HG03064 (cell line): Measurements from ENCODE around the gene LIAS.
"Not testable (repeated sequence)": the region's sequence is repeated elsewhere in the genome, so short reads cannot be mapped to it uniquely, and the experiment has no call there.

ENCODE experiments used
- ATAC-seq: cut with Tn5 transposase; IDR thresholded peaks from one replicate; pipeline ENCODE4 v1.9.1; 2021; ENCODE audit warnings: low read depth; ENCODE audit not compliant: unreplicated experiment

The LIAS gene

GRCh38 chr4:39458505-39459300, at the start of gene LIAS, which contains the start of gene RPL9:
Gene LIAS (plus strand): TSS chr4:39459056. CDS start chr4:39459118, 62 bp downstream.
Gene RPL9 (minus strand): TSS chr4:39458922. CDS start chr4:39458439, 483 bp downstream.
- ATAC-seq = peak; percentile 81

- no peak for ATAC-seq
Measured at GRCh38 chr4:39410415-39410814, 48.4 kb upstream of the LIAS start.

- not testable (repeated sequence) for ATAC-seq
Measured at GRCh38 chr4:39411561-39411960, 47.3 kb upstream of the LIAS start.

GRCh38 chr4:39415678-39416283, 43.1 kb upstream of the LIAS start:
- ATAC-seq = no peak

GRCh38 chr4:39422247-39422646, 36.6 kb upstream of the LIAS start:
- no peak for ATAC-seq

GRCh38 chr4:39425297-39425696, 33.6 kb upstream of the LIAS start:
- not testable (repeated sequence) for ATAC-seq

GRCh38 chr4:39426728-39427127, 32.1 kb upstream of the LIAS start:
- no peak for ATAC-seq

GRCh38 chr4:39427520-39428114, 31.2 kb upstream of the LIAS start:
- no peak for ATAC-seq

GRCh38 chr4:39429476-39430334, 29.2 kb upstream of the LIAS start:
- ATAC-seq = no peak

- ATAC-seq = no peak
Measured at GRCh38 chr4:39433878-39434492, 24.9 kb upstream of the LIAS start.

- ATAC-seq = no peak
Measured at GRCh38 chr4:39435659-39436563, 22.9 kb upstream of the LIAS start.

GRCh38 chr4:39441593-39441992, 17.3 kb upstream of the LIAS start:
- ATAC-seq = no peak

GRCh38 chr4:39442998-39443397, 15.9 kb upstream of the LIAS start:
- ATAC-seq = no peak

GRCh38 chr4:39446483-39446841, 12.4 kb upstream of the LIAS start:
- no peak for ATAC-seq

GRCh38 chr4:39446842-39447573, 11.8 kb upstream of the LIAS start:
- peak; percentile 66 for ATAC-seq

- no peak for ATAC-seq
Measured at GRCh38 chr4:39450618-39451017, 8.2 kb upstream of the LIAS start.

- ATAC-seq = no peak
Measured at GRCh38 chr4:39451423-39452023, 7.3 kb upstream of the LIAS start.

GRCh38 chr4:39452153-39452859, 6.5 kb upstream of the LIAS start:
- ATAC-seq = no peak
